Measurements from ENCODE around the gene TRIP10.
"Not testable (repeated sequence)": the region's sequence is repeated elsewhere in the genome, so short reads cannot be mapped to it uniquely, and the experiment has no call there.

Gene TRIP10

DNA sequence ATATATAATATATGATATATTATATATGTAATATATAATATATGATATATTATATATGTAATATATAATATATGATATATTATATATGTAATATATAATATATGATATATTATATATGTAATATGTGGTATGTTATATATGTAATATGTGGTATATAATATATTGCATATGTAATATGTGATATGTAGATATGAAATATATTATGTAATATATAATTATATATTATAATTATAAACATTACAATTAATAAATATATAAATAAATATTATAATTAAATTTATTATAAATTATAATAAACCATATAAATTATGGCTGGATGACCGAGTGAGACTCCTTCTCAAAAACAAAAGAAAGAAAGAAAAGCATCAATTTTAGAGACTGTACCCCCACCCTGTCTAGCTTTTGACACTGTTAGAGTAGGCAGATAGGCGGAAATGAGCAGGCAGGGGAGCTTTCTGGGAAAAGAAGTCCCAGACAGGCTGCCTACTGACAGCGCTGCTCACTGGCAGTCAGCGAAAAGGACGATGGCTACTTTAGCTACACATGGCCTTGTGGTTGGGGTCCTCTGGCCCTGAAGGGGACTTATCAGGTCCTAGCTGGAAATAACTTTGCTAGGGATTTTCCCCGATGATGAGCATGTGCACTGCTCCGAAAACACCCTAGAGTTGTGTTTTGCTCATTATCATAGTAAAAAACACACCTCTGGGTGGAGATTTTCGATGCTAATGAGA is 38.7 kb upstream of the TRIP10 start:
- H3K4me3 ChIP-seq (ENCODE audit: low read length), result no peak overlapping the region
- H3K27ac ChIP-seq (ENCODE audit: low read length), result no peak overlapping the region

DNA sequence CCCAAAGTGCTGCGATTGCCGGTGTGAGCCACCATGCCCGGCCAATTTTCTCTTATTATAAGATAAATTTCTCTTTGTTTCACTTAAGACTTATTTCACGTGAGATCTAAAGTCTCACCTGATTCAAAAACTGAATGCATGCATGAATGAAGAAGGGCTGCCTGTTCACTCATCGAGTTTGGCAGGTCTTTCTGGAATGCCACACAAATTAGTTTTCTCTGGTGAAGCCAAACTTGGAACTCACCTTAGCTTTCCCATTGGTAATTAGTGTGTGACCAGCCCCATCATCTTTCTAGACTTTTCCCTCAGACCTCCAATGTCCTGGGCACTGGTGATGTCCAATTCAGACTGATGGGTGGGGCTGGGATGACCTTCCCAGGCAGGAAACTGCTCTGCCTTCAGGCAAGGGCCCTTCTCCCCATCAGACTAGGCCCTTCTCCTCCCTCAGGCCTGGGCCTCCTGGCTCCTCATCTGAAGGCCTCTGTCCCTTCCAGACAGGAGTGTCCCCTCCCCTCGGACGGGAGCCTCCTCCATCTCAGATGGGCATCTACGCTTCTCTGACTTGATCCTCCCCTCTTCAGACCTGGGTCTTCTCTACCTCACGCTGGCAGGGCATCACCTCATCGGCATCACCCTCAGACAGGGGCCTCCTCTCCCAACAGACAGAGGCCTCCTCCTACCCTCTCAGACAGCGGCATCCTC is 33.4 kb upstream of the TRIP10 start:
- no peaks in the 10 kb centered on the region for H3K4me1 ChIP-seq (ENCODE audit: control insufficient read depth, low read depth, low read length)
- no peaks in the 10 kb centered on the region for H3K36me3 ChIP-seq (ENCODE audit: control insufficient read depth, low read depth, low read length)
- H3K27ac ChIP-seq (ENCODE audit: low read length), result no peak overlapping the region
- H3K4me3 ChIP-seq (ENCODE audit: low read length), result no peak overlapping the region
- H3K9me3 ChIP-seq (ENCODE audit: control insufficient read depth, low read depth, low read length), result no peaks in the 10 kb centered on the region
- H3K9ac ChIP-seq (ENCODE audit: low read length), result no peak overlapping the region
- peaks cover 27% of the 10 kb centered on the region for H3K27me3 ChIP-seq (ENCODE audit: control insufficient read depth, insufficient read depth, low read length)

More for the DNA sequence above, 38.7 kb upstream of the TRIP10 start:
- H3K9ac ChIP-seq (ENCODE audit: low read length), result no peak overlapping the region
- H3K36me3 ChIP-seq (ENCODE audit: control insufficient read depth, low read depth, low read length), result no peaks in the 10 kb centered on the region
- no peaks in the 10 kb centered on the region for H3K4me1 ChIP-seq (ENCODE audit: control insufficient read depth, low read depth, low read length)
- no peaks in the 10 kb centered on the region for H3K27me3 ChIP-seq (ENCODE audit: control insufficient read depth, insufficient read depth, low read length)
- no peaks in the 10 kb centered on the region for H3K9me3 ChIP-seq (ENCODE audit: control insufficient read depth, low read depth, low read length)

DNA sequence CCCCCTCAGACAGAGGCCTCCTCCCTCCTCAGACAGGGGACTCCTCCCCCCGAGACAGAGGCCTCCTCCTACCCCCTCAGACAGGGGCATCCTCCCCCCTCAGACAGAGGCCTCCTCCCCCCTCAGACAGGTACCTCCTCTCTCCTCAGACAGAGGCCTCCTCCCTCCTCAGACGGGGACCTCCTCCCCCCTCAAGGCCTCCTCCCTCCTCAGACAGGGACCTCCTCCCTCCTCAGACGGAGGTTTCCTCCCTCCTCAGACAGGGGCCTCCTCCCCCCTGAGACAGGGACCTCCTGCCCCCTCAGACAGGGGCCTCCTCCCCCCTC is 32.9 kb upstream of the TRIP10 start:
- H3K27ac ChIP-seq (ENCODE audit: low read length), result no peak overlapping the region
- H3K27me3 ChIP-seq (ENCODE audit: control insufficient read depth, insufficient read depth, low read length), result peaks cover 32% of the 10 kb centered on the region
- H3K36me3 ChIP-seq (ENCODE audit: control insufficient read depth, low read depth, low read length), result no peaks in the 10 kb centered on the region
- H3K4me1 ChIP-seq (ENCODE audit: control insufficient read depth, low read depth, low read length), result no peaks in the 10 kb centered on the region
- H3K9me3 ChIP-seq (ENCODE audit: control insufficient read depth, low read depth, low read length), result no peaks in the 10 kb centered on the region
- H3K4me3 ChIP-seq (ENCODE audit: low read length), result no peak overlapping the region
- H3K9ac ChIP-seq (ENCODE audit: low read length), result no peak overlapping the region

DNA sequence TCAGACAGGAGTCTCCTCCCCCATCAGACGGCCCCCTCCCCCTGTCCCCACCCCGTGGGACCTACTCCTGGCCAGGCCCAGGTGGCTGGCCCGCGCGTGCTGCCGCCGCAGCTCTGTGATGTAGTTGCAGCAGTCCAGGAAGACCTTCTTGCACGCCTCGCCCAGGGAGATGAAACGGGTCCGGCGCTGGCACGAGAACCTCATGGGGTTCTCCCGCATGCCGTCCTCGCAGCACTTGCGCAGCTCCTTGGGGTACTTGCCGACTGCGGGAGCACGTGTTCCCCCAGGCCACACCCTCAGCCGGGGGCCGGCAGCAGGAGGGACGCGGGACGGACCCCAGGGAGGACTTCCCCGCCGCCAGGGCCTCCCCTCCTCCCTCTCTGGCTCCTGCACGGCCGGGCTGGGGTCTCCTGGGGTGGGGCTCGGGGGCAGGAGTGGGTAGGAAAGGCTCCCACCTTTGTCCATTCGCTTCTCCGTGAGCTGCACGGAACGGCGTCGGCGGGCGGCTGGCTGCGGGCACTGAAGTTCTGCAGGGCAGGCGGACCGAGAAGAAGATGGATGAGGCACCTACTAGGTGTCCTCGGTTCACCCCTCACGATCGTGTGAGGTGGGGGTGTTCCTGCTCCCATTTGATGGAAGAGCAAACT is 32.3 kb upstream of the TRIP10 start:
- H3K4me3 ChIP-seq (ENCODE audit: low read length), result no peak overlapping the region
- H3K9me3 ChIP-seq (ENCODE audit: control insufficient read depth, low read depth, low read length), result no peaks in the 10 kb centered on the region
- H3K36me3 ChIP-seq (ENCODE audit: control insufficient read depth, low read depth, low read length), result no peaks in the 10 kb centered on the region
- no peak overlapping the region for H3K27ac ChIP-seq (ENCODE audit: low read length)
- no peak overlapping the region for H3K9ac ChIP-seq (ENCODE audit: low read length)
- no peaks in the 10 kb centered on the region for H3K4me1 ChIP-seq (ENCODE audit: control insufficient read depth, low read depth, low read length)
- peaks cover 37% of the 10 kb centered on the region for H3K27me3 ChIP-seq (ENCODE audit: control insufficient read depth, insufficient read depth, low read length)

GRCh38 chr19:6707658-6708018 is 31.8 kb upstream of the TRIP10 start:
- Histone ChIP-seq H3K9me3 (ENCODE audit: control insufficient read depth, low read depth, low read length) (no peaks in the 10 kb centered on the region), H3K9ac (ENCODE audit: low read length) (no peak overlapping the region), H3K27me3 (ENCODE audit: control insufficient read depth, insufficient read depth, low read length) (peaks cover 38% of the 10 kb centered on the region), H3K4me3 (ENCODE audit: low read length) (no peak overlapping the region), H3K27ac (ENCODE audit: low read length) (no peak overlapping the region), H3K36me3 (ENCODE audit: control insufficient read depth, low read depth, low read length) (no peaks in the 10 kb centered on the region), H3K4me1 (ENCODE audit: control insufficient read depth, low read depth, low read length) (no peaks in the 10 kb centered on the region)

DNA sequence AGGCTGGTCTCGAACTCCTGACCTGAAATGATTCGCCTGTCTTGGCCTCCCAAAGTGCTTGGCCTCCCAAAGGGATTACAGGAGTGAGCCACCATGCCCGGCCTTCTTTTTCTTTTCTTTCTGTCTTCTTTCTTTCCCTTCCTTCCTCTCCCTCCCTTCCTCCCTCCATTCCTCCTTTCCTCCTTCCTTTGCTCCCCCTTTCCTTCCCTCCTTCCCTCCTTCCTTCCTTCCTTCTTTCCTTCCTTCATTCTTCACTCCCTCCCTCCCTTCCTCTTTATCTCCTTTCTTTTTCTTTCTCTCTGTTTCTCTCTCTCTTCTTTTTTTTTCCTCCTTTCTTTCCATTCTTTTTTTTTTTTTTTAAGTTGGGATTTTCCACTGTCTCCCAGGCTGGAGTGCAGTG is 31.1 kb upstream of the TRIP10 start:
- Histone ChIP-seq H3K4me3 (ENCODE audit: low read length) (no peak overlapping the region), H3K9ac (ENCODE audit: low read length) (no peak overlapping the region), H3K4me1 (ENCODE audit: control insufficient read depth, low read depth, low read length) (no peaks in the 10 kb centered on the region), H3K27ac (ENCODE audit: low read length) (no peak overlapping the region), H3K36me3 (ENCODE audit: control insufficient read depth, low read depth, low read length) (no peaks in the 10 kb centered on the region), H3K9me3 (ENCODE audit: control insufficient read depth, low read depth, low read length) (no peaks in the 10 kb centered on the region), H3K27me3 (ENCODE audit: control insufficient read depth, insufficient read depth, low read length) (peaks cover 38% of the 10 kb centered on the region)

DNA sequence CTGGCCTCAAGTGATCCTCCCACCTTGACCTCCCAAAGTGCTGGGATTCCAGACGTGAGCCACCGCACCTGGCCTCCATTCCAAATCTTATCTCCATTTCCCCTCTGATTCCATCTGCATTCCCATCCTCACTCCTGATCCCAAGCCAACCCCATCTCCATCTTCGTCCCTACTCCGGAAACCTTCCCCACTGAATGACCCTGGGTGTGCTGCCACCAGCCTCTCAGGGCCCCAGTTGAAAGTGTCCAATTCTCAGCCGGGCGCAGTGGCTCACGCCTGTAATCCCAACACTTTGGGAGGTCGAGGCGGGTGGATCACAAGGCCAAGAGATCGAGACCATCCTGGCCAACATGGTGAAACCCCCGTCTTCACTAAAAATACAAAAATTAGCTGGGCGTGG is 30.6 kb upstream of the TRIP10 start:
- not testable (repeated sequence) for H3K9me3 ChIP-seq (ENCODE audit: control insufficient read depth, low read depth, low read length); H3K27ac ChIP-seq (ENCODE audit: low read length); H3K4me1 ChIP-seq (ENCODE audit: control insufficient read depth, low read depth, low read length); H3K36me3 ChIP-seq (ENCODE audit: control insufficient read depth, low read depth, low read length); H3K4me3 ChIP-seq (ENCODE audit: low read length); H3K9ac ChIP-seq (ENCODE audit: low read length)
- H3K27me3 ChIP-seq (ENCODE audit: control insufficient read depth, insufficient read depth, low read length), result peaks cover 38% of the 10 kb centered on the region

DNA sequence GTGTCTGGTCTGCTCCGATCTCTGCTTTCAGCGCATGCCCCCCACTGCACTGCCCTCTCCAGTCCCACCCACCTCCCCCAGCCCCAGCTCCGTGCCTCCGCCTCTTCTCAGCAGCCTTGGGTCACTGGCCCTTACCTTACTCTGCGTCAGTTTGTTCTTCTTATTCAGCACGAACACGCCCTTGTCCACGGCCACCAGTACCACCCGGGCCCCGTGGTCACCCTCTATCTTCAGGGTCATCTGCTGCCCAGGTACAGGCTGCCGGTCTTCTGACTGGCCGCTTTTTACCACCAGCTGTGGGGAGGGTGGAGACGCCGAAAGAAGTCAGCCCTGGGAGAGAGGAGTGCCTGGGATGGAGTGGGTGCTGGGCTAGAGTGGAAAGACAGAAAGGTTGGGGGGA is 29.9 kb upstream of the TRIP10 start:
- Histone ChIP-seq H3K27me3 (ENCODE audit: control insufficient read depth, insufficient read depth, low read length) (peaks cover 38% of the 10 kb centered on the region), H3K4me1 (ENCODE audit: control insufficient read depth, low read depth, low read length) (no peaks in the 10 kb centered on the region), H3K9ac (ENCODE audit: low read length) (no peak overlapping the region), H3K4me3 (ENCODE audit: low read length) (peak overlapping the region; percentile 9), H3K9me3 (ENCODE audit: control insufficient read depth, low read depth, low read length) (no peaks in the 10 kb centered on the region), H3K36me3 (ENCODE audit: control insufficient read depth, low read depth, low read length) (no peaks in the 10 kb centered on the region), H3K27ac (ENCODE audit: low read length) (no peak overlapping the region)

DNA sequence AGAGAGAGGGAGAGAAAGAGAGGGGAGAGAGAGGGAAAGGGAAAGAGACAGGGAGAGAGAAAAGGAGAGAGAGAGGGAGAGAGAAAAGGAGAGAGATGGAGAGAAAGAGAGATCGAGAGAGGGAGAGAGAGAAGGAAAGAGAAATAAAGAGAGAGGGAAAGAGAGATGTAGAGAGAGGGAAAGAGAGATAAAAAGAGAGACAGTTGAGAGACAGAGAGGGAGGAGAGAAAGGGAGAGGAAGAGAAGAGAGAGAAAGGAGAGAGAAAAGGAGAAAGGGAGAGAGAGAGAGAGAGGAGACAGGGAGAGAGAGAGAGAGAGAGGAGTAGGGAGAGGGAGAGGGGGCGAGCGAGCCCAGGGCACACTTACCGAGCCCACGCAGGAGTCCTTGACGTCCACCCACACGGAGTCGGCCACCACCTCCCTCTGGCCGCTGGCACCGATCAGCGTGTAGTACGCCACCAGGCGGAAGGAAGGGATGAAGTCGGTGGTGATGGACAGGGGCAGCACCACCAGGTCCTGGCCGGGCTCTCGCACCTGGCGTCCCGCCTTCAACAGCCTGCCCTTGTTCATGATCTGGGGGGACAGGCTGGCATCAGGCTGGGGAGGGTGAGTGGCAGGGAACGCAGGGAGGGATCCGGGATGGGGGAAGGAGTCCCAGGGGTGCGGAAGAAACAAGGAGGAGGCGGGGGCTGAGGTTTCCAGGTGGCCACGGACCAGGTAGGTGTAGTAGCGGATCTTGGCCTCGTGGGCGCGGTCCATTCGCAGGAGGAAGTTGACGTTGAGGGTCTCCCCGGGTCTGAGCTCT is 29.0 kb upstream of the TRIP10 start:
- Histone ChIP-seq H3K36me3 (ENCODE audit: control insufficient read depth, low read depth, low read length) (no peaks in the 10 kb centered on the region), H3K9ac (ENCODE audit: low read length) (no peak overlapping the region), H3K4me3 (ENCODE audit: low read length) (peak overlapping the region; percentile 56), H3K27me3 (ENCODE audit: control insufficient read depth, insufficient read depth, low read length) (peaks cover 38% of the 10 kb centered on the region), H3K9me3 (ENCODE audit: control insufficient read depth, low read depth, low read length) (no peaks in the 10 kb centered on the region), H3K4me1 (ENCODE audit: control insufficient read depth, low read depth, low read length) (no peaks in the 10 kb centered on the region), H3K27ac (ENCODE audit: low read length) (no peak overlapping the region)

- no peaks in the 10 kb centered on the region for H3K36me3 ChIP-seq (ENCODE audit: control insufficient read depth, low read depth, low read length)
- H3K4me3 ChIP-seq (ENCODE audit: low read length), result peak overlapping the region; percentile 56
- H3K4me1 ChIP-seq (ENCODE audit: control insufficient read depth, low read depth, low read length), result no peaks in the 10 kb centered on the region
- H3K27ac ChIP-seq (ENCODE audit: low read length), result no peak overlapping the region
- H3K9me3 ChIP-seq (ENCODE audit: control insufficient read depth, low read depth, low read length), result no peaks in the 10 kb centered on the region
- no peak overlapping the region for H3K9ac ChIP-seq (ENCODE audit: low read length)
- H3K27me3 ChIP-seq (ENCODE audit: control insufficient read depth, insufficient read depth, low read length), result peaks cover 38% of the 10 kb centered on the region
These were observed 28.5 kb upstream of the TRIP10 start for GRCh38 chr19:6711078-6711361.

GRCh38 chr19:6711605-6712004 is 27.9 kb upstream of the TRIP10 start:
- Histone ChIP-seq H3K9ac (ENCODE audit: low read length) (no peak overlapping the region), H3K4me1 (ENCODE audit: control insufficient read depth, low read depth, low read length) (no peaks in the 10 kb centered on the region), H3K36me3 (ENCODE audit: control insufficient read depth, low read depth, low read length) (no peaks in the 10 kb centered on the region), H3K27me3 (ENCODE audit: control insufficient read depth, insufficient read depth, low read length) (peaks cover 38% of the 10 kb centered on the region), H3K4me3 (ENCODE audit: low read length) (no peak overlapping the region), H3K27ac (ENCODE audit: low read length) (no peak overlapping the region), H3K9me3 (ENCODE audit: control insufficient read depth, low read depth, low read length) (no peaks in the 10 kb centered on the region)
